Activated T-helper 17 cell treated with anti-CD3 and anti-CD28 coated beads, Interleukin-2, amount 50 U/mL, for 72 hours (primary cell): Measurements from ENCODE around the gene LRFN2. TPM values are rescaled to one million over a fixed set of nuclear protein-coding genes. Genes with fewer than 3 reads are reported as not detected.

ENCODE experiments used
- ATAC-seq: fragments of 150-1000 bp; cut with Tn5 transposase; replicated peaks from 2 replicates; pipeline ENCODE4 v1.10.0; 2021; ENCODE audit warnings: mild to moderate bottlenecking, moderate library complexity
- H3K27ac Mint-ChIP-seq: one replicate; pipeline ENCODE4 v1.8.0; 2022; ENCODE audit warnings: mixed read lengths
- H3K27me3 Mint-ChIP-seq: one replicate; pipeline ENCODE4 v1.8.0; 2022; ENCODE audit warnings: mixed read lengths
- H3K36me3 Mint-ChIP-seq: one replicate; pipeline ENCODE4 v1.8.0; 2022; ENCODE audit warnings: low read depth, mild to moderate bottlenecking, mixed read lengths
- H3K4me1 Mint-ChIP-seq: one replicate; pipeline ENCODE4 v1.8.0; 2022; ENCODE audit warnings: mixed read lengths
- H3K4me3 Mint-ChIP-seq: one replicate; pipeline ENCODE4 v1.8.0; 2022; ENCODE audit warnings: mild to moderate bottlenecking, mixed read lengths
- H3K9me3 Mint-ChIP-seq: one replicate; pipeline ENCODE4 v1.8.0; 2022; ENCODE audit warnings: mixed read lengths
- total RNA-seq, 2 donors: library from RNA; stranded (reverse); gene quantifications; one replicate each; pipeline ENCODE4 v1.2.3, GENCODE V29; 2022

The LRFN2 gene
- total RNA-seq, 2 donors from 2014 or later = 0.08 TPM; not detected in 1

DNA sequence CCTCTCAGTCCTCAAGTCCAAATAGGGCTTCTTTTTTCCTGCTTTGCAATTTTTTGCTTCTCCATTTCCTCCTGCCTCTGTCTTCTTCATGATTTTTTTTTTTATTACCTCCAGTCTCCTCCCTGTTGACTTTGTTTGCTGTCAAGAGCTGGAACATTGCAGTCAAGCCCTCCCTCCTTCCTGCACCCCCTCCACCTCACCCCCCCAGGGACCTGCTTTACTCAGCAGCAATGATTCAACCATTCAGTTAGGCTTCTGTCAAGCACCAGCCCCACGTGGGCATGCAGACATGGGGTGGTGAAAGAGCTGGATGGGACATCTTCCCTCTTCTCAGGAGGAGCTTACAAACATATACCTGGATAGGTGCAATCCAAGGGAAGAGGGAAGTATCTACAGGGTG, 142.4 kb downstream of the LRFN2 start:
- H3K4me1 Mint-ChIP-seq = no peaks in the 10 kb centered on the region
- peaks cover 9% of the 10 kb centered on the region for H3K27me3 Mint-ChIP-seq
- no peak for ATAC-seq
- no peaks in the 10 kb centered on the region for H3K9me3 Mint-ChIP-seq
- no peak overlapping the region for H3K27ac Mint-ChIP-seq
- no peaks in the 10 kb centered on the region for H3K36me3 Mint-ChIP-seq
- H3K4me3 Mint-ChIP-seq = no peak overlapping the region

DNA sequence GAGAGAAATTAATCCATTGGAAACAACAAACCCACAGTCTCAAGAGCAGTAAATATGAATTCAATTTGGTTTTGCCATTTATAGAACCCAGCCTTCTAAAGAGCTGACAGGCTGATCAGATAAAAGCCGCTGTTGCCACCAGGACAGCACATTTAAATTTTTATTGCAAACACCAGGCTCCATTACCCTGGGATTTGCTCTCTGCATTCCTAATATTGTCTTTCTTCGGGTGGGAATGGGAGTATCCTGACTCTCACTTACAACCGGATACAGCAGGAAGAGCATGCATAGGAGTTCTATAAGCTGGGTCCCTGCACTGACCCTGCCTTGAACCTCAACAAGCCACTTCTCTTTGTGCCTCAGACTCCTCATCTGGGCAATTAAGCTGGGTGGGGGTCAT, 142.9 kb downstream of the LRFN2 start:
- Mint-ChIP-seq H3K4me3 (no peak overlapping the region), H3K4me1 (no peaks in the 10 kb centered on the region), H3K27ac (no peak overlapping the region), H3K36me3 (no peaks in the 10 kb centered on the region), H3K9me3 (no peaks in the 10 kb centered on the region), H3K27me3 (peaks cover 9% of the 10 kb centered on the region)
- no peak for ATAC-seq

DNA sequence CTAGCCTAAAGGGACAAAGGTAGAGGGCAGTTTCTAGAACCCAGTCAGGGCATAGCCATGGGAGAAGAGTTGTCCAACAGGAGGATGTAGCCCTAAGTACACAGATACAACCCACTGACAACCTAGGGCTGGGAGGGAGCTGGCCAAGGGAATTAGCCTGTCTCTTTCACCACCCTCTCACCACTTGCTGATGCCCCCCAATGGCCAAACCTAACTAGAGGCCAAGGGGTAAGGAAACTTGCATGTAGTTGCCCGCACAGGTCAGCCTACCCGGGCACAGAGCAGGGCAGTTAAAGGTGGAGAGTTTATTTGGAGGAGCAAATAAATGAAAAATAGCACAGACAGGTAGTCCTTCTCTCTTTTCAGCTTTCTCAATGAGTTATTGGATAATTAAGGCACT, 143.3 kb downstream of the LRFN2 start:
- H3K27me3 Mint-ChIP-seq = peaks cover 9% of the 10 kb centered on the region
- no peak overlapping the region for H3K27ac Mint-ChIP-seq
- ATAC-seq = no peak
- no peaks in the 10 kb centered on the region for H3K4me1 Mint-ChIP-seq
- no peaks in the 10 kb centered on the region for H3K36me3 Mint-ChIP-seq
- no peaks in the 10 kb centered on the region for H3K9me3 Mint-ChIP-seq
- no peak overlapping the region for H3K4me3 Mint-ChIP-seq

DNA sequence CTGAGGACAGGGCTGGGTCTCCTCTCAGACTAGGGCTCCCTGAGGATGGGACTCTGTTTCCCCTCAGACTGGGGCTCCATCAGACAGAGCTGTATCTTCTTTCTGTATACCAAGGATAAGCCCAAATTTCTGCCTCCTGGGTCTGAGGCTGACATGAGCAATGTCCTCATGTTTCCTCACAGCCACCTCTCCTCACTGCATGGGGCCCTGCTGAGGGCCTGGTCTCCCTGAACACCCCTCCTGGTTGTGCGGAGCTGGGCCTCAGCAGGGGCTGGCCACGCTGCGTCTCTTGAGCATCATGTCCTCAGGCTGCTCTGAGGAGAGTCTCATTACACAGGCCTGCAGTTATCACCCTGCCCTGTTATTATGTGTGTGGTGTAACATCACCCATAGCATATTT, 144.6 kb downstream of the LRFN2 start:
- ATAC-seq = no peak
- no peaks in the 10 kb centered on the region for H3K4me1 Mint-ChIP-seq

DNA sequence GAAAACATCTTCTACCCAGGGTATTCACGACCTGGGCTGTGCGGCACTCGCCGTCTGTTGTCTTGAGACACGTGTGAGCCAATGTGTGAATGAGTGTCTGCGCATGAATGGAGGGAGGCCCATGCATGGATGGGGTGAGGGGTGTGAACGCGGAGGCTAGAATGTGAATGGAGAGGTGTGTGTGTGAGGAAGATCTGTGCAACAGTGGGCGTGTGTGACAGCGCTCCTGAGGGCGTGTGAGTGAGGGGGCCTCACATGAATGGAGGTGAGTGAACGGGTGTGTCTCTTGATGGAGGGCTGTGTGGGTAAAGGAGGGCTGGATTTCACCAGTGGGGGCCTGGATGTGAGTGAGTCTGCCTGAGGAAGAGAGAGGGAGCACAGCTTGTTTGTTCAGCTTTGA, 146.0 kb downstream of the LRFN2 start:
- peaks cover 3% of the 10 kb centered on the region for H3K27me3 Mint-ChIP-seq
- ATAC-seq = no peak
- no peaks in the 10 kb centered on the region for H3K9me3 Mint-ChIP-seq
- no peaks in the 10 kb centered on the region for H3K36me3 Mint-ChIP-seq
- H3K27ac Mint-ChIP-seq = no peak overlapping the region
- H3K4me3 Mint-ChIP-seq = no peak overlapping the region
- no peaks in the 10 kb centered on the region for H3K4me1 Mint-ChIP-seq

More for the DNA sequence above, 144.6 kb downstream of the LRFN2 start:
- Mint-ChIP-seq H3K4me3 (no peak overlapping the region), H3K9me3 (no peaks in the 10 kb centered on the region), H3K36me3 (no peaks in the 10 kb centered on the region), H3K27me3 (peaks cover 4% of the 10 kb centered on the region), H3K27ac (no peak overlapping the region)

DNA sequence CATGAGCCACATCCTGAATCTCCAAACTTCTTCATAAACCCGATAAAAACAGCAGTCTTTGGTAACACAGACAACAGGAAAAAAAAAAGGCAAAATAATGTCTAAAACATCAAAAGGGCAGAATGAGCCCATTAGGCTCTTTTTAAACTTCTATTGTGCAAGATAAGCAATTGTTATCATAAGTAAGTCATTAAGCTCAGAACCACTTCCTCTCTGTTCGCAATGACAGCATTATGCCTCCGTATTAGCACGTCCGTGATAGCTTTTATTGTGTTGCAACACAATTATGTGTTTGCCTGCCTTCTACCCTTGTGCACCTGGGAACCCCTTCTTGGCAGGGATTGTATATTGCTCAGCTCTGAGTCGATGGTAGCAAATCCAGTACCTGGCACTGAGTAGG, 147.1 kb downstream of the LRFN2 start:
- no peaks in the 10 kb centered on the region for H3K36me3 Mint-ChIP-seq
- no peak overlapping the region for H3K27ac Mint-ChIP-seq
- H3K4me1 Mint-ChIP-seq = no peaks in the 10 kb centered on the region
- H3K4me3 Mint-ChIP-seq = no peak overlapping the region
- peaks cover 3% of the 10 kb centered on the region for H3K27me3 Mint-ChIP-seq
- H3K9me3 Mint-ChIP-seq = no peaks in the 10 kb centered on the region
- ATAC-seq = no peak

DNA sequence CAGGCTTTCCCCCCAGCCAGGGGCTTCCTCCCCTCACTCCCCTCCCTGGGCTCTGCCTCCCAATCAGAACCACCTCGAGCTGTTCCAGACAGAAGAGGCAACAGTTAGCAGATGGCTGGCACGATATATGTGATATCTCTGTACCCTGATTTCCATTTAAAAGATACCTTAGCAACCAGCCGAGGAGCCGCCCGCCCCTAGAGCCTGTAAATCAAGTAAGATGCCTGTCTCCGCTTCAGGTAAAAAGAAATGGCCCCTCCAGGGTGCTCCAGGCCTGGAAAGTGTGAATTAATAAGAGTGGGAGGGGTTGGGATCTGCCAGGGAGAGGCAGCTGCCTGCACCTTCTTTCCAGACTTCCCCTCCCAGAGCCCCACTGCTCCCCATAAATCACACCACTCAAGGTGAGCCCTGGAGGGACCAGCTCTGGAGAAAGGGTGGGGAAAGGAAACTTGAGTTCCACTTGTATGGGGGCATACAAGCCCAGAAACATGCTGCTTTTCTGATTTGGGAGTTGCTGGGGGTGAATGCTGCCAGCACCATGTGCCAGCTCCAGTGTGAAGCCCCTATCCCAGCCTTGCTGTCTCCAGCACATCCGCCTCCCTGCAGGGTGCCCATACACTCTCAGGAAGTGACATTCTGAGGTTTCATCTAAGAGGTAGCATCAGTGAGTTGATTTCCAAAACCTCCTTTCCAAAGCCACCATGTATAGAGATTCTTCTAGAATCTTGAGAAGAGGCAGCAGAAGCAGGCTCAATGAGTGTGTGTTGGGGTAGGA, 148.0 kb downstream of the LRFN2 start:
- no peaks in the 10 kb centered on the region for H3K36me3 Mint-ChIP-seq
- no peak overlapping the region for H3K27ac Mint-ChIP-seq
- ATAC-seq = no peak
- peaks cover 3% of the 10 kb centered on the region for H3K27me3 Mint-ChIP-seq
- no peaks in the 10 kb centered on the region for H3K4me1 Mint-ChIP-seq
- H3K9me3 Mint-ChIP-seq = no peaks in the 10 kb centered on the region
- H3K4me3 Mint-ChIP-seq = no peak overlapping the region

DNA sequence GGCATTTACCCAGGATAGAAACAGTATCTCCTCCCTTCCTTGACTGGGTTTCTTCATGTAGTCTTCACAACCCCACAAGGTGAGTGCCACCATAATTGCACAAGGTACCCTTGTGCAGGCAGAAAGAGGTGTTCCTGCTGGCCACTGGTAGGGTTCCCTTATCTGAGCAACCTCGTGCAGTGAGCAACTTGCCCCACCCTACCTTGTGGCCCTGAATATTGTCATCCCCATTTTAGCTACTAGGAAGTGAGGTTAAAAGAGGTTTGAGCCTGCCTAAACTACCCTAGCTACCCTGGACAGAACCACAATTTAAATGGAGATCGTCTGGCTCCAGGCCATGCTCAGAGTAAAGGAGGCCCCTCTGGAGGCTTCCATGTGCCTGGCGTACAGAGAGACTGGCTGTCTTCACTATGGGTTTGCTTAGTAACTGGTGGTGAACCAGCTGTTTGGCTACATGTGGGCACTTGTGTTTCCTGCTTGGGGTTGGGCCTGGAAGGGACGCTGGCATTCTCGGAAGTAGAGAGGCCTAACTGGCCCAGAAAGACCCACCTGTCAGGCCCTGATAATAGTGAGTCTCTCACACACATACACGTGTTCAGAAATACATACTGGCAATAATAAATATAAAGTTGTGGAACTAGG, 148.8 kb downstream of the LRFN2 start:
- Mint-ChIP-seq H3K4me1 (no peaks in the 10 kb centered on the region), H3K4me3 (no peak overlapping the region), H3K27me3 (peaks cover 3% of the 10 kb centered on the region), H3K36me3 (no peaks in the 10 kb centered on the region), H3K27ac (no peak overlapping the region), H3K9me3 (no peaks in the 10 kb centered on the region)
- no peak for ATAC-seq

DNA sequence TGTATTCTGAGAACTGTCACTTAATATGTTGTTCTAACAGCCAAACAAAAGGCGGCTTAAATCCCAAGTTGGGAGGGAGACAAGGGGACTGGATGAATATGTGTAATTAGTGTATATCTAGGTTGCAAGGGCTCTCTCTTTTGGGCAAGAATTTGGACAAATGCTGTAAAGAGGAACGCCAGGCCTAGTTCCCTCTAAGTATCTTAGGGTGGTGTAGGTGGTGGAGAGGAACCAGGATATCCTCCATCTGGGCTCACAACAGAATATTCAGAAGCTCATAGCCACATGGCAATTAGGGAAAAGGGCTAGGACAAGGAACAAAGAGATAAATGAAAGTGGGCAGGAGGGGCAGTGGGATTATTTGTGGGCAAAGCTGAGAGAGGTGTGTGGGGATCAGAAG, 149.5 kb downstream of the LRFN2 start:
- peaks cover 3% of the 10 kb centered on the region for H3K27me3 Mint-ChIP-seq

DNA sequence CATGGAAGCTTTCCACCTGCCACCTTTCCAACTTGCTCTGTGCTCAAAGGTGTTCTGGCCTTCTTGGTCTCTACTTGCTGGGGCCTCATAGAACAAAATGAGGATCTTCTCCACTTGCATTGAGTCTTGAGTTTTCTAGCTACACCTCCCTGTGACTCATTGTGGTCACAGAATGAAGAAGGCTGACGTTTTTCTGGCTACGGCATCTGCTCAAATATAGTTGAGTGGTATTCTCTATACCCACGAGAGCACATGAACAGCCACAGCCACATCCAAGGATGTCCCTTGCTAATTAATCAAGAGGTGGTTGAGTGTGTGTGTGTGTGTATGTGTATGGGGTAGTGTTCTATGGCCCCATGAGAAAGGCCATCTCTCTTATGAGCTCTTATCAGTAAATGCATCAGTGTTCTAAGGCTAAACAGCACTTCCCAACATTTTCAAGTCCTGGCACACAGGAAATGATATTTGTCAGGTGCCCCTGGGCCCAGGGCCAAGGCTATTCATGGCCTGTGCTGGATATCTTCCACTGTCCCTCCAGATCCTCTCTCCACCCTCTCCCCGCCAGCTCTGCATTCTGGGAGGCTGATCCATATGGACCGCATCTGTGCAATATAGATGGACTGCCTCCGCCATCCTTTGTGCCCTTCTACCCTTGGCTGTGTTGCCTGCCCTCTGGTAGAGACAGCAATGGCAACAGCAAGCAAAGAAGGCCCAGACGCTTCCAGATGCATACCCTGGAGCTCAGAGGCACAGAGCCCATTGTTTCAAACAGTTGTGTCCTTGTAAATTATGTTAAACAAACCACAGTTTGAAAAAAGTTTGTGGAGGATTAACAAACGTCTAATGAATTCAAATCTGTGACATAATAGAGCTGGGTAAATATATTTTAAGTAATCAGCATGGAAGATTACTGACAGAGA, 150.2 kb downstream of the LRFN2 start:
- H3K9me3 Mint-ChIP-seq = no peaks in the 10 kb centered on the region

More for the DNA sequence above, 149.5 kb downstream of the LRFN2 start:
- H3K27ac Mint-ChIP-seq = no peak overlapping the region
- no peaks in the 10 kb centered on the region for H3K9me3 Mint-ChIP-seq
- no peak overlapping the region for H3K4me3 Mint-ChIP-seq
- no peak for ATAC-seq
- H3K4me1 Mint-ChIP-seq = no peaks in the 10 kb centered on the region
- no peaks in the 10 kb centered on the region for H3K36me3 Mint-ChIP-seq

DNA sequence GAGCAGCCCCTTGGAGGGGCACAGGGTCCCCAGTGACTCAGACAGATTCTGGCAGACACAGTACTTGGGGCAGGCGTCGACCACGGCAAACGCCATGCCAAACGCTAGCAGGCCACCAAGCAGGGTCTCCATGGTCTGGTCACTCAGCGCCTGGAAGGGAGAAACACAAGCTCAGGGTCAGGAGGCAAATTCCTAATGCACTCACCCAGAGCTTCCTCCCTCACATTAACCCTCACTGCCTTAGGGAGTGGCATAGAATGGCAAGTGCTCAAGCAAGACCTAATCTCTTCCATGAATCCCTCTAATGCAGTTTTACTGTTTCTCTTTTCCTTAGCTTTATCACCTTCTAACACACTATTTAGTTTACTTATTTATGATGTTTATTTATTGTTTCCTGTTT, 154.2 kb downstream of the LRFN2 start:
- ATAC-seq = no peak
- no peaks in the 10 kb centered on the region for H3K9me3 Mint-ChIP-seq
- H3K4me3 Mint-ChIP-seq = no peak overlapping the region
- no peak overlapping the region for H3K27ac Mint-ChIP-seq
- H3K27me3 Mint-ChIP-seq = peaks cover 3% of the 10 kb centered on the region
- no peaks in the 10 kb centered on the region for H3K4me1 Mint-ChIP-seq
- no peaks in the 10 kb centered on the region for H3K36me3 Mint-ChIP-seq

More for the DNA sequence above, 150.2 kb downstream of the LRFN2 start:
- H3K27me3 Mint-ChIP-seq = peaks cover 3% of the 10 kb centered on the region
- ATAC-seq = peak; percentile 72
- H3K36me3 Mint-ChIP-seq = no peaks in the 10 kb centered on the region
- no peaks in the 10 kb centered on the region for H3K4me1 Mint-ChIP-seq
- H3K27ac Mint-ChIP-seq = no peak overlapping the region
- H3K4me3 Mint-ChIP-seq = no peak overlapping the region

DNA sequence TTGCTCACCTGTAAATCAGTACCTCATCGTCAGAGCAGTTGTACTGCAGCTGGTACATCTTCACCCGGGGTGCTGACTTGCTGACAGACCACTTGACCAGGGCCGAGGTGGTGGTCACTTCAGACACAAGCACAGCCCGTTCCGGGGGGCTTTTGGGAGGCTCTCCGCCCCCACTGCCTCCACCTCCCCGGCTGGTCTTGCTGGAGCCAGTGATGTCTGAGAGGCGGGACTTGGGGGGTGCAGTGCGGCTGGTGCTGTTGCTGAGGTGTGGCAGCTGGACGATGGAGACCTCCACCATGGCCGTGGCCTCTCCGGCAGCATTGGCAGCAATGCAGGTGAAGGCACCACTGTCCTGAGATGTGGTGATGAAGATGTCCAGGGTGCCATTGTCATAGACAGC, 155.5 kb downstream of the LRFN2 start:
- no peaks in the 10 kb centered on the region for H3K27me3 Mint-ChIP-seq
- H3K4me3 Mint-ChIP-seq = no peak overlapping the region
- H3K27ac Mint-ChIP-seq = no peak overlapping the region
- no peaks in the 10 kb centered on the region for H3K36me3 Mint-ChIP-seq
- ATAC-seq = no peak
- H3K4me1 Mint-ChIP-seq = no peaks in the 10 kb centered on the region
- no peaks in the 10 kb centered on the region for H3K9me3 Mint-ChIP-seq

DNA sequence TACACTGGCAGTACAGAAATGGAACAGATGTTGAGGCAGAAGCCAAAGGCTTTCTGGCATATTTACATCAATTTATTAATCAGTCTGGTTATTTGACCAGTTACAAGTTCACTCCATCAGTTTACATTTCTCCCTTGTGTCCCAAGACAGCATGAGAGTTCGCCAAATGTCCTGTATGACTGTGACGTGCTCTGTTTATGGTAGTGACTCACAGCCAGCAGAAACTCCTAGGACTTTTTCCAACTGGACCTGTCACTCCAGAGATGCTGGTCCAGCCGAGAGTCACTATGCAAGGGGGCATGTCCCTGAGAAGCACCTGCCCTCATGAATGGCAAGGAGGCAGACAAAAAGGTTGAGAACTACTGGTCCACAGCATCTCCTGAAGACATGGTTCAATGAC, 160.0 kb downstream of the LRFN2 start:
- Mint-ChIP-seq H3K4me3 (no peak overlapping the region), H3K27me3 (no peaks in the 10 kb centered on the region), H3K36me3 (no peaks in the 10 kb centered on the region), H3K9me3 (no peaks in the 10 kb centered on the region), H3K27ac (no peak overlapping the region), H3K4me1 (no peaks in the 10 kb centered on the region)
- ATAC-seq = no peak

DNA sequence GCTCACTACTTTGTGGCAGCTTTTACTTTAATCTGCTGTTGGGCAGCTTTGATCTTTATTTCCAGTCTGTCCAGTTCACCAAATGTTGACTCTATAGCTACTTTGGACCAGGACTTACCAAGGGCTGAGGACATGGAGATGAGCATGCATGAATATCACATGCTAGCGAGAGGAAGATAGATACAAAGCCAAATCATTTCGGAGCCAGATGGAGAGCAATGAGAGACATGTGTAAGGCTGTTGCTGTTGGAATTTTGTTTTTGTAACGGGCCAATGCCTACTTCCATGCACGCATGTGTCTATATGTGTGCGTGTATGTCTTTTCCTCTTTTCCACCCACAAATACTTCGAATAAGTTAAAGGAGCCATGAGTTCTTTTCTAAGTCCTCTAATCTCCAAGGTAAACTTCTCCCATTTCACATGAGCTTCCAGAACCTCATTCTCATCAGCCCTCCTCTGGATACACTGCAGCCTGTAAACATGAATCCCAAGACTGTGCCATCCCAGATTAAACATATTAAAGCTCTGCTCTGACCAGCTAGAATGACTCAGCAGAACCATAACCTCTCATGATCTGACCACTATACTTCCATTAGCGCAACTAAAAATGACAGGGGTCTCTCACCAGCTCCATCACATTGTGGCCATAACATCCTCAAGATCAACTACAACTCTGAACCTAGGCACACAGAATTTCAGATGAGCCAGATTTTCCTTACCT, 160.7 kb downstream of the LRFN2 start:
- ATAC-seq = no peak
- Mint-ChIP-seq H3K36me3 (no peaks in the 10 kb centered on the region), H3K4me1 (no peaks in the 10 kb centered on the region), H3K27me3 (no peaks in the 10 kb centered on the region), H3K27ac (no peak overlapping the region), H3K4me3 (no peak overlapping the region), H3K9me3 (no peaks in the 10 kb centered on the region)
